Activated CD8-positive, alpha-beta memory T cell treated with anti-CD3 and anti-CD28 coated beads for 36 hours (primary cell): ENCODE results near the gene MRPL12. TPM values are rescaled to one million over a fixed set of nuclear protein-coding genes. Genes with fewer than 3 reads are reported as not detected.
"Not testable (repeated sequence)": the region's sequence is repeated elsewhere in the genome, so short reads cannot be mapped to it uniquely, and the experiment has no call there.

ENCODE experiments used
- CTCF ChIA-PET: fragments of 350-600 bp; sonication (Branson Sonifier 250); formaldehyde crosslinking; loops from one replicate; lab custom pipeline; 2021; ENCODE audit warnings: antibody characterized with exemption; lab: Charles Lee
- POLR2A ChIA-PET: fragments of 350-600 bp; sonication (Branson Sonifier 250); formaldehyde crosslinking; loops from one replicate; lab custom pipeline; 2021; ENCODE audit warnings: antibody characterized with exemption; lab: Charles Lee
- total RNA-seq, 2 experiments: library from RNA; stranded (reverse); gene quantifications; one replicate each; pipeline ENCODE4 v1.2.3, GENCODE V29; 2021

The MRPL12 gene
- total RNA-seq, 2 experiments from 2014 or later: 230 to 235 TPM

- POLR2A ChIA-PET: not testable (repeated sequence)
- CTCF ChIA-PET: interaction anchor here (0.8 to 1.4 kb wide), 4 partner anchors 11 to 27 kb away, joined by 3 to 4 read pairs (median 3); partner anchors contain the start of gene MRPL12
Observed at GRCh38 chr17:81675515-81676221, 27.5 kb upstream of the MRPL12 start.

GRCh38 chr17:81676906-81677305 is 26.3 kb upstream of the MRPL12 start:
- ChIA-PET CTCF (no interaction called here), POLR2A (no interaction called here)

- CTCF ChIA-PET: interaction anchor here (0.7 kb wide), 1 partner anchor 11 kb away, joined by 3 read pairs; no protein-coding TSS in a partner anchor
- POLR2A ChIA-PET: no interaction called here
Observed at GRCh38 chr17:81680150-81680549, 23.0 kb upstream of the MRPL12 start.

GRCh38 chr17:81681672-81682071 is 21.5 kb upstream of the MRPL12 start:
- ChIA-PET POLR2A (no interaction called here), CTCF (interaction anchor here (2.0 to 5.3 kb wide), 2 partner anchors 14 to 21 kb away, joined by 5 to 26 read pairs; partner anchors contain the start of gene MRPL12)

DNA sequence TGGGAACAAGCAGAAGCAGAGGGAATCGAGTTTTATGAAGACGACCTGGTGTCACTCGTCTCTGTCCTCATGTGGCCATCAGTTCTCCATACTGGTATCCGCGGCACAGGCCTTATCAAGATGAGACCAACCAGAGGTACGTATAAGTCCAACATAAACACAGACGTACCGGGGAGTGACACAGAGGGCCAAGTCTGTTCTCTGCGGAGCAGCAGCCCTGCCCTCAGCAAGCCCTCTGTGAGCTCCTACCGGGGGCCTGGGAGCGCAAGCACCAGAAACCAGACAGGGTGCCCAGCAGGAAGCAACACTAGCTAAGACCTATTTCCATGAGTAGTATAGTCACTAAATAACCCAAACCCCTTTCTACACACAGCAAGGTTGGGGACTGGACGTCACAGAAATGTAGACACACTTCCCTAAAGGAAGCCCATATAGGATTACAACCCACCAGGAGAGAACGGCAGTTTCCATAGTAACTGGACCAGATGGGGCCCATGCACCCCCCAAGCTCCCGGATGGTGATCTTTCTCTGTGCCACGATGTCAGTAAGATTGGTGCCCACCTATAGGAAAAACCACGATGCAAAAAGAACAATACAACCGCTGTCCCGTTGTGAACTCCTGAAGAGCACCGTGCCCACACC is 20.5 kb upstream of the MRPL12 start:
- POLR2A ChIA-PET: interaction anchor here (0.9 to 1.8 kb wide), 7 partner anchors 17 to 460 kb away, joined by 3 to 13 read pairs (median 5); partner anchors contain the start of genes CEP131 and MRPL12
- CTCF ChIA-PET: interaction anchor here (0.6 to 5.3 kb wide), 6 partner anchors 10 to 130 kb away, joined by 3 to 26 read pairs (median 4); partner anchors contain the start of genes FAAP100 and MRPL12

DNA sequence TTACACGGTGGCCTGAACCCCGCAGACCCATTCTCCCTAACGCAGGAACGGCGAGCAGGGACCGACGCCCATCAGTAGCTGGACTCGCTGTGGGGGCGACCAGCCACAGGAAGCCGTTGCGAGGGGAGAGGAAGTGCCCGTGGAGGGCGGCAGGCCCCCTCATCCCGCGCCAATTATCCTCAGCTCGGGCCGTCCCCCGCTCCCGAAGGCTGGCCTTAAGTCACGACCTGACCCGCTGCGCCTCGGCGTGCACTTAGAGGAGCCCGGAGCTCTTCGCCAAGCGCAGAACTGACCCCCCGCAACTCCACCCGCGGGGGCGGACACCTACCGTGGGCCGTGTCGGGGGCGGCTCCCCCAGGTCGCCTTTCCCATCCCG is 20.0 kb upstream of the MRPL12 start:
- CTCF ChIA-PET: interaction anchor here (1.1 to 5.3 kb wide), 5 partner anchors 11 to 131 kb away, joined by 3 to 26 read pairs (median 5); partner anchors contain the start of genes FAAP100 and MRPL12
- POLR2A ChIA-PET: interaction anchor here (0.6 to 1.8 kb wide), 10 partner anchors 13 to 460 kb away, joined by 3 to 13 read pairs (median 5); partner anchors contain the start of genes CCDC137, CEP131 and MRPL12

DNA sequence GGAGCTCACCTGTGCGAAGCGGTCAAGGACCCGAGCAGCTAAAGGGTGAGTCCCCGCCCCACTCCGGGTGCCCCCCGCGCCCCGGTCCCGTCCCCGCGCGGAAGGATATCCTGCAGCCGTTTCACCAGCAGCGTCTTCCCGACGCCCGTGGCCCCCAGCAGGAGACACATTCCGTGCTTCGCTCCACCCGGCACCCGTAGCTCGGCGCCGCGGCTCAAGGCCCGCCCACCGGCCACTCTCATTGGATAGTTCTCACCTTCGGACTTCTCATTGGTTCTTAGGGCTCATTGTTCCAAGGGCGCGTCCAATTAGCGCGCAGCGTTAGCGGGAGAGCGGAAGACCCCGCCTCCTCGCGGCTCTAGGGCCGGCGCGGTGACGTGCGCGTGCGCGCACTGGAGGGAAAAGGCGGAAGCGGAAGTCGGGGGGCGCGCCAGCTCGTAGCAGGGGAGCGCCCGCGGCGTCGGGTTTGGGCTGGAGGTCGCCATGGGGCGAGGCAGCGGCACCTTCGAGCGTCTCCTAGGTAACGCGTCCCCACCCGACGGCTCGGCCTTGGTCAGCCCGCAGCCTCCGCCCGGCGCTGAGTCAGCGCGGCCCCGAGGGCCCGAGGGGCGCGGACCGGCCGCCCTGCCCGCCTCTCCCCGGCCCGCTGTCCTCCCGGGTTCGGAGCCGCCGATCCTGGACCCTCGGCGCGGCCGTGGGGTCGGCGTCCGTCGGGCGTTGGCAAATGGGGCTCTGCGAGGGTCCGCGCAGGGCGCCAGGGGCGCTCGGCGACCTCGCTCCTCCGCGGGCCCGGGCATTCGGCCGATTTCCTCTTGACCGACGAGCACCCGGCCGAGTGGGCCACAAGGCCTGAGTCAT is 19.4 kb upstream of the MRPL12 start, which contains the start of the genes ARL16 and HGS:
ARL16 (minus strand) TSS at position 214 of the 858 bp plus-strand sequence; CDS start at position 170, 44 bp downstream.
HGS (plus strand) TSS at position 428 of the 858 bp plus-strand sequence; CDS start at position 484, 56 bp downstream.
- ChIA-PET CTCF (interaction anchor here (0.9 to 5.3 kb wide), 8 partner anchors 10 to 131 kb away, joined by 3 to 26 read pairs (median 4); partner anchors contain the start of genes FAAP100 and MRPL12), POLR2A (interaction anchor here (0.6 to 1.8 kb wide), 14 partner anchors 9 to 461 kb away, joined by 3 to 13 read pairs (median 4); partner anchors contain the start of genes CCDC137, CEP131 and MRPL12)

DNA sequence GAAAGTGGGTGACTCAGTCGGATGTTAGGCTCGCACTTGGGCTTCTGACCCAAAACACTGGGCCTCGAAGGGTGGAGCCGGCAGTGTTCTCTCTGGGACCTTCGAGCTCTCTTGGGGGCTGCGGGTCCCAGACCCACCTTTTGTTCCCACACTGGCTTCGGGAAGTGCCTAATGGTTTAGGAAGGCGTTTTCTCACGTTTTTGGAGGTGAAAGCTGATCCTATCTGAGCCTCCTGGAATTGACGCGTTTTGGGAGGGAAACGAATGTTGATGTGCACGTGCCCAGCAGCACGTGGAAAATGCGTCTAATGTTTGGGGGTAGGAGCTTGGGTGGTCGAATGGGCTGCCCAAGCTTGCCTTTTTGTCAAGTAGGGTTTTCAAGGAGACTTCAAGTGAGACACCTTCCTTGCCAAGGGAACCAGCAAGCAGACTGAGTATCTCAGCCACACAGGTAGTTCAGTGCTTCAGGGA is 18.7 kb upstream of the MRPL12 start:
- POLR2A ChIA-PET: interaction anchor here (0.6 to 1.8 kb wide), 6 partner anchors 9 to 43 kb away, joined by 3 to 13 read pairs (median 4); partner anchors contain the start of gene MRPL12

DNA sequence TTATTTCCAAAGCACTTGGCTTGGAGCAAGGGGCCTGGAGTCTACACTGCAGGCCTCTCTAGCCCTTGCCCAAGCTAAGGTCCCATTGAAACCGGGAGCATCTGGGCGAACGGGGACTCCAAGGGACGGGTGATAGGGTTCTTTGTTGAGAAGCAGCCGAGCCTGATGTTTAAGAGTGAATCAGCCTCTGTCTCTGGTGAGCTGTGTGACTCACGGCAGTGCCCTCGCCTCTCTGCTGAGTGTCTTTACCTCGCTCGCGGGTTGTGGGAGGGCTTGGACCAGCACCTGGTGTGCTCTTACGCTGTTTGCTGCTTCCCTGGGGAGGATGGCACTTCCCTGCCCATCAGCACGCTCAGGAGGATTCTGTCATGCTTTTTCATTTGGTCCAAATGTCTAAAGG is 18.1 kb upstream of the MRPL12 start:
- CTCF ChIA-PET: interaction anchor here (1.1 to 5.3 kb wide), 4 partner anchors 11 to 18 kb away, joined by 3 to 26 read pairs (median 4); partner anchors contain the start of gene MRPL12
- POLR2A ChIA-PET: interaction anchor here (0.6 to 1.5 kb wide), 4 partner anchors 14 to 43 kb away, joined by 3 to 10 read pairs (median 4); no protein-coding TSS in a partner anchor

More for the DNA sequence above, 18.7 kb upstream of the MRPL12 start:
- CTCF ChIA-PET: interaction anchor here (0.9 to 5.3 kb wide), 6 partner anchors 9 to 19 kb away, joined by 3 to 26 read pairs (median 4); partner anchors contain the start of gene MRPL12

GRCh38 chr17:81686614-81687013 is 16.6 kb upstream of the MRPL12 start:
- CTCF ChIA-PET: no interaction called here
- POLR2A ChIA-PET: no interaction called here

DNA sequence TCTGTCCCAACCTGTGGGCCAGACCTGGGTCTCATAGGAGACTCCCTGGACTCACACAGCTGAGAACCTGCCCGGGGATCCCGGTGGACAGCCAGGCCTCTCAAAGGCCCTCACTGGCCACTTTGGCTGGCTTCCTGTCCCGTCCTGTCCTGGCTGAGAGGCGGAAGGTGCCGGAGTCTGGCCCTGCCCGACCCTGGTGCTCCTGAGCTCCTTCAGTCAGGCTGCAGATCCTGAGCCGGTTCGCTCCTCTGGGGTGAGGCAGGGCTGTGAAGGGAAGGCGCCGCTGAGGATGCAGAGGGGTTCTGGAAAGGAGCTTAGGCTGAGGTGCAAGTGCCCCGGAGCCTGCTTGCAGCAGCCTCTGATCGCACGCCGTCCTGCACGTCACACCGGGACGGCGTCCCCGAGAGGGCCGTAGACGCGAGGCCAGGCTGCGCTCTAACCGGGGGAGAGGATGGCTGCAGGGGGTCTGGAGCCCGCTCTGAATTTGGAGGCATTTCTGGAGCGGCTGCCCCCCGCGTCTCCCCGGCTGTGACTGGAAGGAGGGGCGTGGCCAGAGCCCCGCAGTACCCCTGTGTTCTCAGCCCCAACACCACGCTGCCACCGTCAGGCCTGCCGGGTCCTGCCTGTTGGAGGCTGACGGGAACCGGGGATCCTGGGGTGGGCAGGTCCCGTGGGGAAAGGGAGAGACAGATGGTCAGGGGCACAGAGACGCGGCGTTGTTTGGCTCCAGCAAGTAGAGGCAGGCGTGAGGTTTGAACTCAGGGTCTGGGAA is 15.2 kb upstream of the MRPL12 start:
- ChIA-PET CTCF (no interaction called here), POLR2A (interaction anchor here (0.6 kb wide), 1 partner anchor 36 kb away, joined by 3 read pairs; no protein-coding TSS in a partner anchor)

DNA sequence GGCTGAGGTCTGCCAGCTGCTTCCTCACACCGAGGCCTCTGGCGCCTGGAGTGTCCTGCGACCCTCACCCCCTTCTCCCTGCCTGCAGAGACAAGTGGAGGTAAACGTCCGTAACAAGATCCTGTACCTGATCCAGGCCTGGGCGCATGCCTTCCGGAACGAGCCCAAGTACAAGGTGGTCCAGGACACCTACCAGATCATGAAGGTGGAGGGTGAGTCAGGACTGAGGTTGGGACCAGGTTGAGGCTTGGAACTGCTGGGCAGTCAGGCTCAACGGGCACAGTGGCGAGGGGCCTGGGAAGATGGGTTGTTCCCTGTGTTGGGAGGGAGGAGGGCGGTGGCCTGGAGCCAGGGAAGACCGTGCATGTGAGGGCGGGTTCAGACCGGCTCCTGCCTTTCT is 14.6 kb upstream of the MRPL12 start:
- CTCF ChIA-PET: no interaction called here

DNA sequence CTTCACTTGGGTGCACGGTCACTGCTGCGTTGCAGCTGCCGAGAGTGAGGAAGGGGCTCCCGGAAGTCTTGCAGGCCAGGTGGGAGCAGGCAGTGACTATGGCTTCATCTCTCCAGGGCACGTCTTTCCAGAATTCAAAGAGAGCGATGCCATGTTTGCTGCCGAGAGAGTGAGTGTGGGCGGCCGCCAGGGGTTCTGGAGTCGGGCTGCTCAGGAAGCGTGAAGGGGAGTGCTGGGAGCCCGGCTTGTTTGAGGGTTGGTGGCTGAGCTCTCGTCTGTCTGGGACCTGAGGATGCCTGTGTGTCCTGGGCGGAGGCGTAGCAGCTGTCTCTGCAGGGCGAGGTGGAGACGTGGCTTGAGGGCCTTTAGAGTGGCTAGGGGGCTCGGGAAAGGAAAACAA is 13.1 kb upstream of the MRPL12 start:
- POLR2A ChIA-PET: interaction anchor here (1.5 kb wide), 1 partner anchor 12 kb away, joined by 4 read pairs; no protein-coding TSS in a partner anchor
- CTCF ChIA-PET: interaction anchor here (1.6 kb wide), 1 partner anchor 14 kb away, joined by 4 read pairs; no protein-coding TSS in a partner anchor

More for the DNA sequence above, 14.6 kb upstream of the MRPL12 start:
- POLR2A ChIA-PET: no interaction called here

GRCh38 chr17:81690549-81690948 is 12.6 kb upstream of the MRPL12 start:
- CTCF ChIA-PET: interaction anchor here (1.6 kb wide), 1 partner anchor 14 kb away, joined by 4 read pairs; no protein-coding TSS in a partner anchor

GRCh38 chr17:81691196-81691595 is 12.0 kb upstream of the MRPL12 start:
- CTCF ChIA-PET: interaction anchor here (1.6 kb wide), 1 partner anchor 13 kb away, joined by 4 read pairs; no protein-coding TSS in a partner anchor
- POLR2A ChIA-PET: no interaction called here

More at GRCh38 chr17:81690549-81690948, 12.6 kb upstream of the MRPL12 start:
- POLR2A ChIA-PET: interaction anchor here (1.5 kb wide), 1 partner anchor 12 kb away, joined by 4 read pairs; no protein-coding TSS in a partner anchor

- CTCF ChIA-PET: interaction anchor here (1.6 kb wide), 1 partner anchor 12 kb away, joined by 4 read pairs; no protein-coding TSS in a partner anchor
Observed at GRCh38 chr17:81691608-81692007, 11.6 kb upstream of the MRPL12 start.

More at GRCh38 chr17:81691608-81692007, 11.6 kb upstream of the MRPL12 start:
- POLR2A ChIA-PET: no interaction called here
